Suprapubic skin (tissue), 4 donors: ENCODE data around the gene USP5. TPM values are rescaled to one million over a fixed set of nuclear protein-coding genes. Genes with fewer than 3 reads are reported as not detected.

ENCODE experiments used
- DNase-seq, 2 donors: peaks; one replicate each; pipeline ENCODE4 v3.0.0-alpha.2; 2019; ENCODE audit warnings: low spot score in 2 of 2
- H3K27ac ChIP-seq: fragments of 200-600 bp; sonication (generic); one replicate; pipeline ENCODE4 v1.5.1; 2019
- H3K27me3 ChIP-seq: fragments of 200-600 bp; sonication (generic); one replicate; pipeline ENCODE4 v1.5.1; 2019
- H3K36me3 ChIP-seq: fragments of 200-600 bp; sonication (generic); one replicate; pipeline ENCODE4 v1.5.1; 2019
- H3K4me1 ChIP-seq: fragments of 200-600 bp; sonication (generic); one replicate; pipeline ENCODE4 v1.5.1; 2019
- H3K4me3 ChIP-seq: fragments of 200-600 bp; sonication (generic); one replicate; pipeline ENCODE4 v1.5.1; 2019; ENCODE audit warnings: mild to moderate bottlenecking
- H3K9me3 ChIP-seq: fragments of 200-600 bp; sonication (generic); one replicate; pipeline ENCODE4 v1.5.1; 2019
- EP300 ChIP-seq: sonication (generic); formaldehyde crosslinking; IDR thresholded peaks from one replicate; pipeline ENCODE4 v1.6.1; 2017; ENCODE audit warnings: antibody characterized with exemption
- POLR2A ChIP-seq, 2 donors: fragments of 450-650 bp; IDR thresholded peaks; one replicate each; pipeline ENCODE4 v1.6.1; 2017; ENCODE audit warnings: antibody characterized with exemption in 2 of 2, mild to moderate bottlenecking in 2 of 2, moderate library complexity in 2 of 2
- POLR2AphosphoS5 ChIP-seq, 3 donors: sonication (generic); formaldehyde crosslinking; IDR thresholded peaks; one replicate each; pipeline ENCODE4 v1.6.1; 2017; ENCODE audit warnings: antibody characterized with exemption in 3 of 3
- WGBS: methylation state at CpG from one replicate; pipeline ENCODE4 v1.1.5; 2018; 5-methylcytosine and 5-hydroxymethylcytosine counted together
- total RNA-seq, 4 donors: library from RNA; depleted of rRNA; stranded (reverse); fragments of >200 nt; gene quantifications; one replicate each; pipeline ENCODE4 v1.1.0, GENCODE V29; 2016
- TF ChIP-seq, protein P1 (sequence below), 2 donors: fragments of 200-600 bp in 1 of 2; fragments of 450-650 bp in 1 of 2; sonication (generic) in 1 of 2; IDR thresholded peaks; one replicate each; pipeline ENCODE4 v1.5.1; 2016 to 2019; ENCODE audit warnings: antibody characterized with exemption in 2 of 2, mild to moderate bottlenecking in 1 of 2, moderate library complexity in 1 of 2

USP5 gene
- total RNA-seq, 4 donors from 2014 or later: 54.7 to 71.8 (median 68.9) TPM

DNA sequence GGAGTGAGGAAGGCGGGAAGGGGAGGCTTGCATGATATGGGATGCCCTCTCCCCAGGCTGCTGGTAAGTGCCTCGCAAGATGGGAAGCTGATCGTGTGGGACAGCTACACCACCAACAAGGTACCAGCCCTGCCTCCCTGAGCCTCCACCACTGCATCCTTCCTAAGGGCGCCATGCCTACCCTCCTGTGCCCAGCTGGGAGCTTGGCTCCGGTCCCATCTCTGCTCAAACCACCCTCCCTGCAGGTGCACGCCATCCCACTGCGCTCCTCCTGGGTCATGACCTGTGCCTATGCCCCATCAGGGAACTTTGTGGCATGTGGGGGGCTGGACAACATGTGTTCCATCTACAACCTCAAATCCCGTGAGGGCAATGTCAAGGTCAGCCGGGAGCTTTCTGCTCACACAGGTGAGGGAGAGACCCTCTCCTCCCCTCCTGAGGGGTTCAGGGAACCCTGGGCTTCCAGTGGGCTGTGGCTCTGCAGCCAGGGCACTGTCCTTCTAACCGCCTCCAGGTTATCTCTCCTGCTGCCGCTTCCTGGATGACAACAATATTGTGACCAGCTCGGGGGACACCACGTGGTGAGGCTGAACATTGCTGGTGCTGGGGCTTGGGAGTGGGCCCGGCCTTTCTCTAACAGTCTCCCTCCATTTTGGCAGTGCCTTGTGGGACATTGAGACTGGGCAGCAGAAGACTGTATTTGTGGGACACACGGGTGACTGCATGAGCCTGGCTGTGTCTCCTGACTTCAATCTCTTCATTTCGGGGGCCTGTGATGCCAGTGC, 8.6 kb upstream of the USP5 start:
- Histone ChIP-seq H3K4me3 (no peak overlapping the region), H3K9me3 (no peaks in the 10 kb centered on the region), H3K27ac (no peak overlapping the region), H3K27me3 (no peaks in the 10 kb centered on the region), H3K4me1 (no peaks in the 10 kb centered on the region), H3K36me3 (peaks cover 62% of the 10 kb centered on the region)
- WGBS: 64% methylated on average over 15 of the region's 16 CpGs
- TF ChIP-seq EP300 (no peak), POLR2AphosphoS5 (IDR thresholded peaks at IDR 0.05) (no peak), POLR2A (IDR thresholded peaks at IDR 0.05) (no peak)
- TF ChIP-seq, protein P1, sequence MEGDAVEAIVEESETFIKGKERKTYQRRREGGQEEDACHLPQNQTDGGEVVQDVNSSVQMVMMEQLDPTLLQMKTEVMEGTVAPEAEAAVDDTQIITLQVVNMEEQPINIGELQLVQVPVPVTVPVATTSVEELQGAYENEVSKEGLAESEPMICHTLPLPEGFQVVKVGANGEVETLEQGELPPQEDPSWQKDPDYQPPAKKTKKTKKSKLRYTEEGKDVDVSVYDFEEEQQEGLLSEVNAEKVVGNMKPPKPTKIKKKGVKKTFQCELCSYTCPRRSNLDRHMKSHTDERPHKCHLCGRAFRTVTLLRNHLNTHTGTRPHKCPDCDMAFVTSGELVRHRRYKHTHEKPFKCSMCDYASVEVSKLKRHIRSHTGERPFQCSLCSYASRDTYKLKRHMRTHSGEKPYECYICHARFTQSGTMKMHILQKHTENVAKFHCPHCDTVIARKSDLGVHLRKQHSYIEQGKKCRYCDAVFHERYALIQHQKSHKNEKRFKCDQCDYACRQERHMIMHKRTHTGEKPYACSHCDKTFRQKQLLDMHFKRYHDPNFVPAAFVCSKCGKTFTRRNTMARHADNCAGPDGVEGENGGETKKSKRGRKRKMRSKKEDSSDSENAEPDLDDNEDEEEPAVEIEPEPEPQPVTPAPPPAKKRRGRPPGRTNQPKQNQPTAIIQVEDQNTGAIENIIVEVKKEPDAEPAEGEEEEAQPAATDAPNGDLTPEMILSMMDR (IDR thresholded peaks at IDR 0.05): no peak
- no peak for DNase-seq

DNA sequence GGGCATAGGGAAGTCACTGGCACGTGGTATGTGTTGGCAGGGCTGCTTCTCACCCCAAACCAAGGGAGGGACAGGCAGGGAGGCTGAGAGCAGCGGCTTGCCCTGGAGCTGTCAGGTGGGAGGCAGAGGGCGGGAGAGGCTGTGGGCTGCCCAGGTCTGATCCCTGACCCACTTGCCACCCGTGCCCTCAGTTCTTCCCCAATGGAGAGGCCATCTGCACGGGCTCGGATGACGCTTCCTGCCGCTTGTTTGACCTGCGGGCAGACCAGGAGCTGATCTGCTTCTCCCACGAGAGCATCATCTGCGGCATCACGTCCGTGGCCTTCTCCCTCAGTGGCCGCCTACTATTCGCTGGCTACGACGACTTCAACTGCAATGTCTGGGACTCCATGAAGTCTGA, 6.6 kb upstream of the USP5 start:
- Histone ChIP-seq H3K4me1 (peaks cover under 1% of the 10 kb centered on the region), H3K27me3 (no peaks in the 10 kb centered on the region), H3K36me3 (peaks cover 48% of the 10 kb centered on the region), H3K27ac (no peak overlapping the region), H3K4me3 (no peak overlapping the region), H3K9me3 (no peaks in the 10 kb centered on the region)
- DNase-seq: no peak
- 91% methylated on average over 15 of the region's 17 CpGs for WGBS
- no peak for TF ChIP-seq POLR2AphosphoS5 (IDR thresholded peaks at IDR 0.05)
- no peak for TF ChIP-seq EP300
- TF ChIP-seq, protein P1 (IDR thresholded peaks at IDR 0.05): no peak
- no peak for TF ChIP-seq POLR2A (IDR thresholded peaks at IDR 0.05)

DNA sequence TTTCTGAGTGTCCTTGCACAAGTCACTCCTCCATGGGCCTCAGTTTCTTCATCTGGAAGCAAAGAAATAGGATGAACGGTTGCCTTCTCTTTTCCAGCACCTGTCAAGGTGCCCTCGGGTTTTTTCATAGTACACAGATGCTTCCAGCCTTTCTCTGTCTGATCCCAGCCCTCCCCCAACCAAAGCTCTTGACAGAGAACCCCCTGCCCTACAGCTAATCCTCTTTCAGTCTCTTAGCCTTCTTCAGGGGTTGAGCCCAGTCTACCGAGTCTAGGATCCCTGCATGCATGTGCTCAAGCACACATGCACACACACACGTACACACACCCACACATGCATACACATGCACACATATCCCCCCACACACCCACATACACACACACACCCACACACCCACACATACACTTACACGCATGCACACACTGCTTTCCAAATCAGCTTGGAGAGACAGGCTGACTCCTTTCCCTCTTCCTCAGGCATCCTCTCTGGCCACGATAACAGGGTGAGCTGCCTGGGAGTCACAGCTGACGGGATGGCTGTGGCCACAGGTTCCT, 5.6 kb upstream of the USP5 start:
- Histone ChIP-seq H3K4me1 (peaks cover 7% of the 10 kb centered on the region), H3K9me3 (no peaks in the 10 kb centered on the region), H3K27me3 (no peaks in the 10 kb centered on the region), H3K36me3 (peaks cover 48% of the 10 kb centered on the region), H3K4me3 (no peak overlapping the region), H3K27ac (no peak overlapping the region)
- TF ChIP-seq, protein P1 (IDR thresholded peaks at IDR 0.05): no peak
- TF ChIP-seq POLR2AphosphoS5 (IDR thresholded peaks at IDR 0.05) (no peak), POLR2A (IDR thresholded peaks at IDR 0.05) (no peak)
- no peak for DNase-seq
- WGBS: 83% methylated on average over 7 of the region's 7 CpGs

DNA sequence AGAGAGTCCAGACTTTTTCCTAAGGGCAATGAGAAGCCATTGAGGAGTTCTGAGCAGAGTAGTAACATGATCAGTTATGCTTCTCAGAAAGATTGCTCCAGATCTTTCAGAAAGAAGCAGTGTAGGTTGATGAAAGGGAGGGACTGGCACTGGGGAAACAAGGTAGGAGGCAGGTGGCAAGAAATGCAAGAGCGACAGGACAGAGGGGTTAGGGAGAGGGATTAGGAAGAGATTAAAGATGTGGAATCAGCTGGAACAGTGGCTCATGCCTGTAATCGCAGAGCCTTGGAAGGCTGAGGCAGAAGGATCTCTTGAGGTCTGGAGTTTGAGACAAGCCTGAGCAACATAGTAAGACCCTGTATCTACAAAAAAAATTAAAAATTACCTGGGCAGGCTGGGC, 4.3 kb upstream of the USP5 start:
- no peaks in the 10 kb centered on the region for H3K9me3 ChIP-seq
- no peak overlapping the region for H3K27ac ChIP-seq
- peaks cover 9% of the 10 kb centered on the region for H3K4me1 ChIP-seq
- no peak overlapping the region for H3K4me3 ChIP-seq
- H3K36me3 ChIP-seq: peaks cover 48% of the 10 kb centered on the region
- TF ChIP-seq EP300 (no peak), POLR2A (IDR thresholded peaks at IDR 0.05) (no peak), POLR2AphosphoS5 (IDR thresholded peaks at IDR 0.05) (no peak)
- TF ChIP-seq, protein P1 (IDR thresholded peaks at IDR 0.05): no peak
- DNase-seq: no peak
- H3K27me3 ChIP-seq: no peaks in the 10 kb centered on the region
- WGBS: 86% methylated on average over 2 of the region's 2 CpGs

DNA sequence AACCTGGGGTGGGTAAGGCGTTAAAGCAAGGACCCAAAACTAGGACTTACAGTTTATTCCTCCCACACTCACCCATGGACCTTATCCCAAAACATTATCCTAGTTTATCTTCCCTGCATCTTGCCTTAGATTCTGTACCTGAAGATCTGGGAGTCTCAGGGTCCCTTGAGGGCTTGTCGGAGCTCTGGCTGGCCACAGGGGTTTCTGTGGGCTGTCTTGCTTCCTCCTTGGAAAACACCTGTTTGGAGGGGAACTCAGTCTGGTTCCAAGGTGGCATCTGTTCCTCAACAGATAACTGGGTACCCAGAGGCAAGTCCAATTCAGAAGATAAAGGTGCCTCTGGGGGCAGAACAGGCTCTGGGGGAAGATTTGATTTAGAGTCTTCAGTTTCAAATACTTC, 2.5 kb upstream of the USP5 start:
- Histone ChIP-seq H3K27ac (no peak overlapping the region), H3K27me3 (no peaks in the 10 kb centered on the region), H3K9me3 (no peaks in the 10 kb centered on the region), H3K4me1 (peaks cover 24% of the 10 kb centered on the region), H3K4me3 (no peak overlapping the region), H3K36me3 (peaks cover 36% of the 10 kb centered on the region)
- WGBS: 91% methylated on average over 2 of the region's 2 CpGs
- DNase-seq: no peak
- TF ChIP-seq POLR2AphosphoS5 (IDR thresholded peaks at IDR 0.05): no peak
